ENCODE measurements around the gene RPS19. TPM values are rescaled to one million over a fixed set of nuclear protein-coding genes. Genes with fewer than 3 reads are reported as not detected.

The RPS19 gene
- total and polyA plus RNA-seq, 2 experiments from 2014 or later = 840 to 1,425 TPM

- H3K36me3 ChIP-seq (replicated peaks; ENCODE audit: insufficient read depth, low read depth) = no peaks in the 10 kb centered on the region
- H3K4me2 ChIP-seq = no peak overlapping the region
- H3K27me3 ChIP-seq = peaks cover 72% of the 10 kb centered on the region
- no peak overlapping the region for H3K27ac ChIP-seq
- H3K4me1 ChIP-seq (ENCODE audit: insufficient read depth) = no peaks in the 10 kb centered on the region
- TF ChIP-seq, protein P1, sequence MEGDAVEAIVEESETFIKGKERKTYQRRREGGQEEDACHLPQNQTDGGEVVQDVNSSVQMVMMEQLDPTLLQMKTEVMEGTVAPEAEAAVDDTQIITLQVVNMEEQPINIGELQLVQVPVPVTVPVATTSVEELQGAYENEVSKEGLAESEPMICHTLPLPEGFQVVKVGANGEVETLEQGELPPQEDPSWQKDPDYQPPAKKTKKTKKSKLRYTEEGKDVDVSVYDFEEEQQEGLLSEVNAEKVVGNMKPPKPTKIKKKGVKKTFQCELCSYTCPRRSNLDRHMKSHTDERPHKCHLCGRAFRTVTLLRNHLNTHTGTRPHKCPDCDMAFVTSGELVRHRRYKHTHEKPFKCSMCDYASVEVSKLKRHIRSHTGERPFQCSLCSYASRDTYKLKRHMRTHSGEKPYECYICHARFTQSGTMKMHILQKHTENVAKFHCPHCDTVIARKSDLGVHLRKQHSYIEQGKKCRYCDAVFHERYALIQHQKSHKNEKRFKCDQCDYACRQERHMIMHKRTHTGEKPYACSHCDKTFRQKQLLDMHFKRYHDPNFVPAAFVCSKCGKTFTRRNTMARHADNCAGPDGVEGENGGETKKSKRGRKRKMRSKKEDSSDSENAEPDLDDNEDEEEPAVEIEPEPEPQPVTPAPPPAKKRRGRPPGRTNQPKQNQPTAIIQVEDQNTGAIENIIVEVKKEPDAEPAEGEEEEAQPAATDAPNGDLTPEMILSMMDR (IDR thresholded peaks at IDR 0.05; ENCODE audit: poor library complexity) = no peak
- TF ChIP-seq EZH2phosphoT487 (IDR thresholded peaks at IDR 0.05; ENCODE audit: low read depth, severe bottlenecking, unreplicated experiment) = no peak
- no peak for TF ChIP-seq EZH2 (IDR thresholded peaks at IDR 0.05; ENCODE audit: borderline replicate concordance)
- H3K4me3 ChIP-seq = no peak overlapping the region
- WGBS (ENCODE audit: low lambda C conversion rate, missing lambda C conversion rate) = 85% methylated on average over 6 of the region's 6 CpGs
- H3K9me2 ChIP-seq (replicated peaks; ENCODE audit: insufficient read depth) = no peaks in the 10 kb centered on the region
- DNase-seq (ENCODE audit: low spot score) = no peak
- H3K79me2 ChIP-seq = no peaks in the 10 kb centered on the region
- H2AFZ ChIP-seq = no peak overlapping the region
- H3K9me3 ChIP-seq (ENCODE audit: low read depth) = no peaks in the 10 kb centered on the region
- no peaks in the 10 kb centered on the region for H4K20me1 ChIP-seq (ENCODE audit: insufficient read depth, poor library complexity, severe bottlenecking)
Measured at GRCh38 chr19:41918095-41918494, 58.0 kb downstream of the RPS19 start.

DNA sequence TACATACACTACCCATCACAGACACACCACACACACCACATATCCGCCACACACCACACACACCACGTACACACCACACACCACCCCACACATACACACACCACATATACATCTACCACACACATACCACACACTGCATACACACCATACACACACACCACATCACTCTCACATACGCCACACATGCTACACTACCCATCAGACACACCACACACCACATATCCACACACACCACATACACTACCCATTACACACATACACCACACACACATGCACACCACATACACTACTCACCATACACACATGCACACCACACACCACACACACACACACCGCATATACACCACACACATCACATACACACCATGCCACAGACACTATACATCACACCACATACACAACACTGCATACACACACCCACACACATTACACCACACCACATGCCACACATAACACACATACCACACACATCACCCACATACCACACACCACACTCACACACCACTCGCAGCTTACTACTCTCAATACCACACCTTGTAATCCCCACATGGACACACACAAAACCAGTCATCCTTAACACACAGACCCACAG lies 58.7 kb downstream of the RPS19 start:
- H3K4me3 ChIP-seq = no peak overlapping the region
- no peaks in the 10 kb centered on the region for H4K20me1 ChIP-seq (ENCODE audit: insufficient read depth, poor library complexity, severe bottlenecking)
- WGBS (ENCODE audit: low lambda C conversion rate, missing lambda C conversion rate) = 90% methylated on average over 5 of the region's 5 CpGs
- TF ChIP-seq, protein P1 (IDR thresholded peaks at IDR 0.05; ENCODE audit: poor library complexity) = no peak
- TF ChIP-seq EZH2phosphoT487 (IDR thresholded peaks at IDR 0.05; ENCODE audit: low read depth, severe bottlenecking, unreplicated experiment) (no peak), EZH2 (IDR thresholded peaks at IDR 0.05; ENCODE audit: borderline replicate concordance) (no peak)
- no peaks in the 10 kb centered on the region for H3K9me2 ChIP-seq (replicated peaks; ENCODE audit: insufficient read depth)
- no peak overlapping the region for H3K27ac ChIP-seq
- no peaks in the 10 kb centered on the region for H3K9me3 ChIP-seq (ENCODE audit: low read depth)
- H3K4me1 ChIP-seq (ENCODE audit: insufficient read depth) = no peaks in the 10 kb centered on the region
- H3K36me3 ChIP-seq (replicated peaks; ENCODE audit: insufficient read depth, low read depth) = no peaks in the 10 kb centered on the region
- peaks cover 69% of the 10 kb centered on the region for H3K27me3 ChIP-seq
- no peak overlapping the region for H3K4me2 ChIP-seq
- no peak overlapping the region for H2AFZ ChIP-seq
- no peaks in the 10 kb centered on the region for H3K79me2 ChIP-seq
- DNase-seq (ENCODE audit: low spot score) = no peak

- 93% methylated on average over 33 of the region's 33 CpGs for WGBS (ENCODE audit: low lambda C conversion rate, missing lambda C conversion rate)
- Histone ChIP-seq H4K20me1 (ENCODE audit: insufficient read depth, poor library complexity, severe bottlenecking) (no peaks in the 10 kb centered on the region), H3K27ac (no peak overlapping the region), H2AFZ (no peak overlapping the region), H3K36me3 (replicated peaks; ENCODE audit: insufficient read depth, low read depth) (no peaks in the 10 kb centered on the region), H3K4me3 (no peak overlapping the region), H3K27me3 (peaks cover 74% of the 10 kb centered on the region), H3K79me2 (no peaks in the 10 kb centered on the region), H3K9me2 (replicated peaks; ENCODE audit: insufficient read depth) (no peaks in the 10 kb centered on the region), H3K9me3 (ENCODE audit: low read depth) (no peaks in the 10 kb centered on the region), H3K4me1 (ENCODE audit: insufficient read depth) (no peaks in the 10 kb centered on the region), H3K4me2 (no peak overlapping the region)
- no peak for DNase-seq (ENCODE audit: low spot score)
- TF ChIP-seq EZH2 (IDR thresholded peaks at IDR 0.05; ENCODE audit: borderline replicate concordance) = no peak
- TF ChIP-seq EZH2phosphoT487 (IDR thresholded peaks at IDR 0.05; ENCODE audit: low read depth, severe bottlenecking, unreplicated experiment) = no peak
- TF ChIP-seq, protein P1 (IDR thresholded peaks at IDR 0.05; ENCODE audit: poor library complexity) = no peak
Measured at GRCh38 chr19:41919948-41920712, 60.1 kb downstream of the RPS19 start.

Measured in hepatocyte (in vitro differentiated cells).